AG08396 (cell line): ENCODE results near the gene ASPDH.

Source experiments
- DNase-seq: peaks from one replicate; pipeline ENCODE4 v3.0.0; 2012; ENCODE audit warnings: low spot score, mixed read lengths

The ASPDH gene

DNA sequence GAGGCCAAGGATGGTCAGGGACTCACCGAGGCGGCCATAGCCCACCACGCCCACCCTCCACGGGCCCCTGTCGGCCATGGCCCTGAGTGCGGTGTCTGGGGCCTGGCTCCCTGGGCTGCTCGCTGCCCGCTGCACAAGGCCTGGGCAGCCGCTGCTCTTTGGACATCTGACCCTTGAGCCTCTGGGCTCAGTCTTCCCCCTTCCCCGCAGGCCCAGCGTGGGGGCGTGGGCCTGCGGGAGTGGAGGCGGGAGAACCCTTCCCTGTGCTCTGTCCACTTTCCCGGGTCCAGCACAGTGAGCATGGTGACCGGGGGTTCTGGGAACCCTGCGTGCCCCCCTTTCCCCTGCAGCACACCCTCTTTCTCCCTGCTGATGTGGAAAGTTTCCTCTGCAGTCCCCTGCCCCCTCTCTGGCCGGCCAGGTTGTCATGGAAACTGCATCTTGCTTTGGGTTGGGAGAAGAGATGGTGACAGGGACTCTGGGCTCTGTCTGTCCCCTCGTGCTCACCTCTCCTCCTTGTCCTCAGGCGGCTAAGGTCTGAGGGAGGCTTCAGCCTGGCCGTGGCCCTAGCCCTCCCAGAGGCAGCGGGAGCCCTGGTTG lies at the start of gene ASPDH:
ASPDH (minus strand) TSS at position 168 of the 600 bp plus-strand sequence; CDS start at position 78, 90 bp downstream.
- DNase-seq = no peak

GRCh38 chr19:50562996-50563395 lies 49.3 kb upstream of the ASPDH start:
- no peak for DNase-seq

- no peak for DNase-seq
Observed at GRCh38 chr19:50562329-50562728, 48.6 kb upstream of the ASPDH start.

- DNase-seq = no peak
Observed at GRCh38 chr19:50559636-50560035, 45.9 kb upstream of the ASPDH start.

DNA sequence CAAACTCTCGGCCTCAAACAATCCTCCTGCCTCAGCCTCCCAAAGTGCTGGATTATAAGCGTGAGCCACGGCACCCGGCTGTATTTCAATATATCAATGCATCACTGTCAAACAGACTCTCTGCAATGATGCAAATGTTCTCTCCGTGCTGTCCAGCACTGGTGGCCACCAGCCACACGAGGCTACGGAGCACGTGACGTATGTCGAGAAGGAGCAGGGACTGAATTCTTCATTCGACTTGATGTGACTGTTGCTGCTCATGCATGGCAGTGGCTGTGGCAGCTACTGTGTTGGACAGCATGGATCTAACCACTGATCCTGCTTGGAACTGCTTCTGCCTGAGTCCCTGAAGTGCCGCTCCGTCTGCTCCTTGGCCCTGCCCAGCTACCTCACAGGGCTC lies 44.7 kb upstream of the ASPDH start:
- no peak for DNase-seq

DNA sequence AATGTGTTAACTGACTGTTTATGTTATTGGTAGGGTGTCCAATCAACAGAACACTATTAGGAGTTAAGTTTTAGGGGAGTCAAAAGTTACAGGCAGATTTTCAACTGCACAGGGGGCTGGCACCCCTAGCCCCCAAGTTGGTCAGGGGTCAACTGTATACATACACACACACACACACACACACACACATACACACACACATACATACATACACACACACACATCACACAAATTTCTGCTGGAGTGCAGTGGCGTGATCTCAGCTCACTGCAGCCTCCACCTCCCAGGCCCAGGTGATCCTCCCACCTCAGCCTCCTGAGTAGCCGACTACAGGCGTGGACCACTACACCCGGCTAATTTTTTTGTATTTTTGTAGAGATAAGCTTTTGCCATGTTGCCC lies 44.3 kb upstream of the ASPDH start:
- DNase-seq = no peak

DNA sequence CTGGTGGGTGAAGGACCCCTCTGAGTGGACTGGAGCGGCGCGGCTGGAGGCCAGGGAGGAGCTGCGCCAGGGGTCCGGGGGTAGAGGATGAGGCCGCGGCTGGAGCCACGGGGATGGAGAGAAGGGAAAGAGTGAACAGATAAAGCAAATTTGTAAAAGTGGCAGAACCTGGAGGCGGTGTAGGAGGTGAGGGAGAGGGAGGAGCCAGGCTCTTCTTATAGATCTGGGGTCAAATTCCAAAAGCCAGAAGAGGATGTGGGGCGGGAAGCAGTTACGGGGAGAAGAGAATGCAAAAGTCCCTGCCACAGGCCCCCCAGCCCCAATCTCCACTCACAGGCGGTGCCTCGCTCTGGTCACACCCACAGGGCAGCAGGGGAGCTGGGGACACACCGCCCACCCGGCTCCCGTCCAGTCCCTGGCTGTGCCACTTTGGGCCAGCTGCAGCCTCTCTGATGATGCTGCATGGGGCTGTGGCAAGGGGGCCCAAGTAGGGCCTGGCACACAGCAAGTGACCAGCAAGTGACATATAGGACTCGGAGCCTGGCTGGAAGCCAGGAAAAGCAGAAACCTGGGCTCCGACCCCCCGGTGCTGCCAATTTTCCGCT lies 43.4 kb upstream of the ASPDH start:
- DNase-seq = no peak

DNA sequence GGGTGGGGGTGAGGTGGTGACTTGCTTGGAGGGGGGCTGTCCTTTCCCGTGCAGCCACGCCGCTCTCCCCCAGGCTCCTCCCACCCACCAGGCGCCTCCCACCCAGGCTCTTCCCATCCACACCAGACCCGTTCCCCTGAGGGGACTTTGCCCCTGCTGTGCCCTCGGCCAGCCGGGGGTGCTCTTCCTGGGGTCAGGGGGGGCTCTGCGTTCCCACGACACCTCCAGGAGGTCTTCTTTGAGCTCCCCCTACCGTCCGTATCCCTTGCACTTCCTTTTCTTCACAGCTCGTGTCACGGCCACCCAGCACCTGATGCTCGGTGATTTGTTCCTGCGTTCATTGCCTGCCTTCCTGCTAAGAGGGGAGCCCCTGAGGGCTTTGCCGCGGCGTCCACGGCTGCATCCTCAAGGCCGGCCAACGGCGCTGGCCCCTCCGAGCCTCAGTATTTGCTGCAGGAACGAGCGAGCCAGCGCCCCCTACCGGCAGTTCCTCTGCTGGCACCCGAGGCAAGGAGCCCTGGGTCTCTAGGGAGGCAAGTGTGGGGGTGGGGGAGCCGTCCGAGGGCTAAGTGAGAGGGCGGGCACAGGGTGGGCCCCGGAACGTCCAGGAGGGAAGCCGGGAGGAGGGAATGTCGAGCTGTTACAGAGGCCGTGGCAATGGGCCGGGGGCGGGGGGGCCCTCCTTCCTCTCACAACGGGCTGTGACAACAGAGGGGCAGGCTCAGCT lies 42.7 kb upstream of the ASPDH start:
- peak; percentile 91 for DNase-seq

DNA sequence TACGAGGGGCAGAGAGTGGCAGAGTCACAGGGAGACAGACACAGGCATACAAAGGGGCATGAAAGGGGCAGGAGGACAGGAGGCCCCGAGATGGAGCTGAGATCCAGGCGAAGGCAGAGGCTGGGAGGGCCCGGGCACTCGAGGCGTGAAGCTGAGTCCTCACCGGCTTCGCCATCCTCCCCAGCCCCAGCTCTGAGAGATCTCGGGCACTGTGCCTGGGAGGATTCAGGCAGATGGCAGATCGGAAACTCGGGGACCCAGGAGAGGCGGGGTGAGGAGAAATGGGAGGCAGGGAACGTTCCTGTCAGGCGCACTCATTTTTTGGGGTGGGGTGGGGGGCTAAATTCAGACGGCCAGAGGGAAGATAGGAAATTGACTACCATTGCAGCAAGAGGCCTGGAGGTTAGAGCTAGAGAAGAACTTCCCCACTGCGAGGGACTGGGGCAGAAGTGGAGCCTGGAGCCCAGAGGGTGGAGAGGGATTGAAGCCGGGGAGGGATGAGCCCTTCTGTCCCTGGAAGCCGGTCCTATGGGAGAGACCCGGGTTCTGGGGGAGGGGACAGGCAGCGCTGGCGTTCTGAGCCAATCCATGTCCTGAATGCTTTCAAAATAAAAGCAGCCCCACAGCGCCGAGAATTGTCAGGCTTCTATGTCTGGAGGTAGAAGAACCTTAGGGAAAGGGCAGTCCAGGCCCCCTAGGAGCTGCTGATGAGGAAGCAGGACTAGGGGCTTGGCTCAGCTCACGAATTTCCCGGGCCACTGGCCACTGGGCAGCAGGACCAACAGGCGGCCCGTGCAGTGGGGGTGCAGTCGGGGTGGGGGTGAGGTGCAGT lies 42.0 kb upstream of the ASPDH start:
- DNase-seq = no peak

- no peak for DNase-seq
Observed at GRCh38 chr19:50555033-50555432, 41.3 kb upstream of the ASPDH start.

- DNase-seq = no peak
Observed at GRCh38 chr19:50554212-50554611, 40.5 kb upstream of the ASPDH start.

DNA sequence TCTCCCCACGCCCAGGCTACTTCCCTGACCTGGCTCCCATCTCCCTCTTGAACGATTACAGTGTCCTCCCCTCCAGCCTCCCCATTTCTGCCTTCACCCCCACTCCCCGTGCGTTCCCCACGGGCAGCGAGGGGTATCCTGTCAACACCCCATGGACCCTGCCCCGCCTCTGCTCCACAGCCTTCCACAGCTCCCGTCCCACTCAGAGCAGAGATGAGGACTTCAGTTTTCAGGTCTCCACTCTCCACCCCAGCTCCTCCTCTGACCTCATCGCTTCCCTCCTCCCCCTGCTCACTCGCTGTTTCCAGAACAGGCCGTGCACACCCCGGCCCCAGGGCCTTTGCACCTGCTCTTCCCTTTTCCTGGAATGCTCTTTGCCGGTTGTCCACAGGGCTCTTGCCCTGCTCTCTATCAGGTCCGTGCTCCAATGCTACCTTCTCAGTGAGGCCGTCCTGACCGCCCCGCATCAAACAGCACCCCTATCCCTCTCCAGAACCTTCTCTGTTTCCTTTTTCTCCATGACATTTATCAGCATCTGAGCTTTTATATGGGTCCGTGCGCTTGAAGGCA lies 39.5 kb upstream of the ASPDH start:
- DNase-seq = no peak

- no peak for DNase-seq
Observed at GRCh38 chr19:50552540-50552939, 38.8 kb upstream of the ASPDH start.

DNA sequence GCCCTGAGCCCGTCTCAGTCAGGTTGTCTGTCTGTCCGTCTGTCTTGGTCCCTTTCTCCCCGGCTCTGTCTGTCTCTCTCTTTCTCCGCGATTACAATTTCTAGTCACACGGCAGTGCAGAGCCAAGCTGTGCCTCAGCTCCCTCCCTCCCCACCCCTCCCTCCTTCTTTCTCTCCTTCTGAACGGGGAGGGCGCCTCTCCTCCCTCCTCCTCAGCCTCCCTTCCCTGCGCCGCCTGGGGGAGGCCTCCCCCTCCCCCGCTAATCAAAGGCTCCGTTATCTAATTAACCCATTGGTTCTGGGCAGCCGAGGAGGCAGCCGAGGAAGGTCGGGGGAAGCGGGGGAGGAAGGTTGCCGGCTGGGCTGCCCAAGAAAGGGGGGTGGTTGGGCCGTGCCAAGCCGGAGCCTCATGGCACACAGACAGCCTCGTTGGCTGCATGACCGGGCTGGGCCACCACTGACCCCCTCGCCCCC lies 38.0 kb upstream of the ASPDH start:
- DNase-seq = no peak

GRCh38 chr19:50551034-50551714 lies 37.5 kb upstream of the ASPDH start:
- DNase-seq = no peak

DNA sequence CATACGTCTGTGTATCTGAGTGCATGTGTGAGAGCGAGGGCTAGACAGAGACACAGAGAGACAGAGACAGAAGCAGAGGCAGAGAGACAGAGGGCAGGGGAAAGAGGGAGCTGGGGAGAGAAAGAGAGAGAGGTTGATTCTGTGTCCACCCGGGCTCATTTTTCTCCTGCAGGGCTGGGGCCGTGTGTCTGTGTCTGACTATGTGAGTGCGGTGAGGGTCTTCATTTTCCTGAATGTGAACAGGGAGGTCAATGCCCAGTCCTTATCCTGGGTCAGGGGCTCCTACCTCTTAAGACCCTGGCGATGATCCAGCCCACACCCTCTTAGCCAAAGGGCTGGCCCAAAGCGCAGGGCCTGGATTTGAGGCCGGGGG lies 36.9 kb upstream of the ASPDH start:
- no peak for DNase-seq

DNA sequence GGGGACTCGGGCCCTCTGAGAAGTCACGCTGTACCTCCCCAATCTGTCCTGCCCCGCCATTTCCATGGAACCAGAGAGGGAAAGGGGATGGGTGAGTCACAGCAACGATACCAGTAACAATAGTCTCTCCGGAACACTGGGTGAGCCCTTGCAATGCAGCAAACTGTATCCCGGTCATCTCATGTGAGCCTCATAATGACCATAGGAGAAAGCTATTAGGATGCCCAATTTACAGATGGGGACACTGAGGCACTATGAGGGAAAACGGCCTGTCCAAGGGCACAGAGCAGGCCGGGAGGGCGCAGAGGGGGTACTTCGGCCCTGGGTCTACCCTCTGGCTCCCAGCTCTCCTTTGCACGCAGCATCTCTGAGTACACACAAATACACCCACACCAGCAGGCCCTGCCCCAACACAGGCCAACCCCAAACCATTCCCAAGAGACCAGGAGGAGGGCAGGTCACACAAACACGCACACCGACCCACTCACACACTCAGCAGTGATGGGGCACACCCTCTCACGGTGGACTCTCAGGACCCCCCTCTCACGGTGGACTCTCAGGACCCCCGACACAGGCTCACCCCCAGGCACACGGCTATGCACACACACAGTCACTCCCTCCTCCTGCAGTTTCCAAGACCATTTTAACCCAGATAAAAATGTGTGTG lies 36.3 kb upstream of the ASPDH start:
- no peak for DNase-seq

DNA sequence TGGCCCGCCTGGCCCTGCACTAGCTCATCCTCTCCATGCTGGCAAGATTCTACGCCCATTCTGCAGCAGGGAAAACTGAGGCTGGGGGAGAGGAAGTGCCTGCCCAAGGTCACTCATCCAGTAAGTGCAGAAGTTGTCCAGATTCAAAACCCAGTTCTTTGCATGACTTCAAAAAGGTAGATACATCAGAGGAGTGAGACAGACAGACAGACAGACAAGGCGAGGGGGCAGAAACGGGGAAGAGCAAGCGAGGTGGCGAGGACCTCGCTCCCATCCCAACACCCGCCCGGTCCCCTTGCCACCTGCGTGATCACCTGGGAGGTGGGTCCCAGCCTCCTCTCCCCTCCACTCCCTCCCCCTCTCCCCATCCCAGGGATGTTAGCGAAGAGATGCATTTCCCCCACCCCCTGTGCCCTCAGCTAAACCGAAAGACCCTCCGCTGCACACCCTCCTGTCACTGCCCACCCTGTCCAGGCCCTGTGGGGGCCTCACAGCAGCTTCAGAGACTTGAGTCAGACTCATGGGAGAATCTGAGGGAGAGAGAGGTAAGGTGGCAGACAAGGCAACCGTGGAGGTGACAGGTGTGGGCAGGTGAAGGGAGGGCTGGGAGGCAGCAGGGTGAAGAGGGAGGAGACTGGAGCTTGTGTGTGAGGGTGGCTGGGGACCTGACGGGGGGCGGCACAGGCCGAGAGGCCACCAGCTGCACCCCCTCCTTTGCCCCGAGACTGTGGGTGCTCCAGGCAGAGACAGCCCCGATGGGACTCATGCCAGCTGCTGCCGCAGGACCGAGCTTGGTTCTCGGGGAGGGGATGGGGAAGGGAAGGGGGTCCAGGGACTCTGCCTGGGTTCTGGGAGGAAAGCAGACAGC lies 35.6 kb upstream of the ASPDH start:
- DNase-seq = no peak

GRCh38 chr19:50548191-50549058 lies 34.7 kb upstream of the ASPDH start:
- no peak for DNase-seq
